ENCODE results near the gene ING3. TPM values are rescaled to one million over a fixed set of nuclear protein-coding genes. Genes with fewer than 3 reads are reported as not detected.

ING3 gene
- total and polyA plus RNA-seq, 9 of the 15 experiments (the other 6 are each of a cell fraction or from before 2014, with no cell fraction given), result 22.8 to 233 (median 50.4) TPM

DNA sequence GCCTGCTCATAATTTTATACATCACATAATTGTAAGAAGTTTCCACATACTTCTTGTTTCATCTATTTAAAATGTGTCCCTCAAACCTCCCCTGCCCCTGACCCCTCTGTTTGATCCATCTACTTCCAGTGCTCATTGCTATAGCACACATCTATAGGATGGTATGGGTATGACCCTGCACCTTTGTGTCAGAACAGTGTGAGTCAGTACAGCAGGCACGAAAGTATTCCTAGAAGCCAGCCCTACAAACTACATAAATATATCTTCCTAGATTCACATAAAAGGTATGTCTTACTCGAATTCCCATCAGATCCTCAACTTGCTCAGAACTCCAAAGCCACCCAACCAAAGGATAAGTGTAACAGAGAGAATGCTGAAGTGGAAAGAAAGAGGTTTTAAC, 25.7 kb upstream of the ING3 start:
- intact Hi-C loops (cut with micrococcal nuclease), result no loop called here
- Histone ChIP-seq H3K27me3 (ENCODE audit: control insufficient read depth in 2 of 2, insufficient read depth in 2 of 2, low read length in 2 of 2) (peaks cover 0 to 2% of the 10 kb centered on the region in 2 experiments; a peak in 3 of 5 replicates), H3K9me3 (replicated peaks; ENCODE audit: control insufficient read depth, insufficient read depth, low read depth, low read length) (no peaks in the 10 kb centered on the region), H3K9ac (ENCODE audit: insufficient read depth in 1 of 2, low read depth in 2 of 2, low read length in 2 of 2) (no peak overlapping the region), H2AFZ (ENCODE audit: low read depth, low read length) (no peak overlapping the region), H3K36me3 (ENCODE audit: control insufficient read depth, insufficient read depth, low read length) (no peaks in the 10 kb centered on the region), H3K4me1 (replicated peaks in 1 of 2; ENCODE audit: control insufficient read depth in 2 of 2, insufficient read depth in 2 of 2, low read length in 2 of 2) (no peaks in the 10 kb centered on the region), H3K4me2 (ENCODE audit: insufficient read depth, low read length) (no peak overlapping the region), H3K4me3 (no peak overlapping the region), H3K27ac (ENCODE audit: extremely low read depth, low read depth, low read length) (no peak overlapping the region), H3K9me1 (ENCODE audit: control insufficient read depth, insufficient read depth, low read length) (no peaks in the 10 kb centered on the region), H4K20me1 (replicated peaks; ENCODE audit: control insufficient read depth, insufficient read depth, low read length) (no peaks in the 10 kb centered on the region), H3K79me2 (ENCODE audit: control insufficient read depth, insufficient read depth, low read length) (no peaks in the 10 kb centered on the region)
- CTCF ChIA-PET (ENCODE audit: low intra/inter-chr PET ratio), result no interaction called here
- in situ Hi-C loops (cut with MboI), result no loop called here
- ATAC-seq (peak; percentile 57), FAIRE-seq (no peak), DNase-seq (ENCODE audit: extremely low read depth in 1 of 4, low spot score in 3 of 4) (no peak)
- POLR2A ChIA-PET, result no interaction called here
- BruUV-seq (replicated peaks), result no TSS peak
- WGBS (ENCODE audit: insufficient coverage, low coverage, missing lambda C conversion rate), result 1% methylated on average over 2 of the region's 2 CpGs
- no peak for TF ChIP-seq TOE1 (IDR thresholded peaks at IDR 0.05; ENCODE audit: borderline replicate concordance)
- TF ChIP-seq TOE1 (CRISPR knock-in tag; IDR thresholded peaks at IDR 0.05; ENCODE audit: borderline replicate concordance, low read depth), result no peak
- no peak for TF ChIP-seq HMGN3 (IDR thresholded peaks at IDR 0.05; ENCODE audit: borderline replicate concordance, extremely low read depth, insufficient read length, low read depth, low read length)
- no peak for TF ChIP-seq FOSL1 (tag; conservative IDR thresholded peaks at IDR 0.05)
- TF ChIP-seq, protein P1, sequence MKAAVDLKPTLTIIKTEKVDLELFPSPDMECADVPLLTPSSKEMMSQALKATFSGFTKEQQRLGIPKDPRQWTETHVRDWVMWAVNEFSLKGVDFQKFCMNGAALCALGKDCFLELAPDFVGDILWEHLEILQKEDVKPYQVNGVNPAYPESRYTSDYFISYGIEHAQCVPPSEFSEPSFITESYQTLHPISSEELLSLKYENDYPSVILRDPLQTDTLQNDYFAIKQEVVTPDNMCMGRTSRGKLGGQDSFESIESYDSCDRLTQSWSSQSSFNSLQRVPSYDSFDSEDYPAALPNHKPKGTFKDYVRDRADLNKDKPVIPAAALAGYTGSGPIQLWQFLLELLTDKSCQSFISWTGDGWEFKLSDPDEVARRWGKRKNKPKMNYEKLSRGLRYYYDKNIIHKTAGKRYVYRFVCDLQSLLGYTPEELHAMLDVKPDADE (conservative IDR thresholded peaks at IDR 0.05; ENCODE audit: control insufficient read depth, low read depth, low read length), result no peak
- TF ChIP-seq, protein P2, sequence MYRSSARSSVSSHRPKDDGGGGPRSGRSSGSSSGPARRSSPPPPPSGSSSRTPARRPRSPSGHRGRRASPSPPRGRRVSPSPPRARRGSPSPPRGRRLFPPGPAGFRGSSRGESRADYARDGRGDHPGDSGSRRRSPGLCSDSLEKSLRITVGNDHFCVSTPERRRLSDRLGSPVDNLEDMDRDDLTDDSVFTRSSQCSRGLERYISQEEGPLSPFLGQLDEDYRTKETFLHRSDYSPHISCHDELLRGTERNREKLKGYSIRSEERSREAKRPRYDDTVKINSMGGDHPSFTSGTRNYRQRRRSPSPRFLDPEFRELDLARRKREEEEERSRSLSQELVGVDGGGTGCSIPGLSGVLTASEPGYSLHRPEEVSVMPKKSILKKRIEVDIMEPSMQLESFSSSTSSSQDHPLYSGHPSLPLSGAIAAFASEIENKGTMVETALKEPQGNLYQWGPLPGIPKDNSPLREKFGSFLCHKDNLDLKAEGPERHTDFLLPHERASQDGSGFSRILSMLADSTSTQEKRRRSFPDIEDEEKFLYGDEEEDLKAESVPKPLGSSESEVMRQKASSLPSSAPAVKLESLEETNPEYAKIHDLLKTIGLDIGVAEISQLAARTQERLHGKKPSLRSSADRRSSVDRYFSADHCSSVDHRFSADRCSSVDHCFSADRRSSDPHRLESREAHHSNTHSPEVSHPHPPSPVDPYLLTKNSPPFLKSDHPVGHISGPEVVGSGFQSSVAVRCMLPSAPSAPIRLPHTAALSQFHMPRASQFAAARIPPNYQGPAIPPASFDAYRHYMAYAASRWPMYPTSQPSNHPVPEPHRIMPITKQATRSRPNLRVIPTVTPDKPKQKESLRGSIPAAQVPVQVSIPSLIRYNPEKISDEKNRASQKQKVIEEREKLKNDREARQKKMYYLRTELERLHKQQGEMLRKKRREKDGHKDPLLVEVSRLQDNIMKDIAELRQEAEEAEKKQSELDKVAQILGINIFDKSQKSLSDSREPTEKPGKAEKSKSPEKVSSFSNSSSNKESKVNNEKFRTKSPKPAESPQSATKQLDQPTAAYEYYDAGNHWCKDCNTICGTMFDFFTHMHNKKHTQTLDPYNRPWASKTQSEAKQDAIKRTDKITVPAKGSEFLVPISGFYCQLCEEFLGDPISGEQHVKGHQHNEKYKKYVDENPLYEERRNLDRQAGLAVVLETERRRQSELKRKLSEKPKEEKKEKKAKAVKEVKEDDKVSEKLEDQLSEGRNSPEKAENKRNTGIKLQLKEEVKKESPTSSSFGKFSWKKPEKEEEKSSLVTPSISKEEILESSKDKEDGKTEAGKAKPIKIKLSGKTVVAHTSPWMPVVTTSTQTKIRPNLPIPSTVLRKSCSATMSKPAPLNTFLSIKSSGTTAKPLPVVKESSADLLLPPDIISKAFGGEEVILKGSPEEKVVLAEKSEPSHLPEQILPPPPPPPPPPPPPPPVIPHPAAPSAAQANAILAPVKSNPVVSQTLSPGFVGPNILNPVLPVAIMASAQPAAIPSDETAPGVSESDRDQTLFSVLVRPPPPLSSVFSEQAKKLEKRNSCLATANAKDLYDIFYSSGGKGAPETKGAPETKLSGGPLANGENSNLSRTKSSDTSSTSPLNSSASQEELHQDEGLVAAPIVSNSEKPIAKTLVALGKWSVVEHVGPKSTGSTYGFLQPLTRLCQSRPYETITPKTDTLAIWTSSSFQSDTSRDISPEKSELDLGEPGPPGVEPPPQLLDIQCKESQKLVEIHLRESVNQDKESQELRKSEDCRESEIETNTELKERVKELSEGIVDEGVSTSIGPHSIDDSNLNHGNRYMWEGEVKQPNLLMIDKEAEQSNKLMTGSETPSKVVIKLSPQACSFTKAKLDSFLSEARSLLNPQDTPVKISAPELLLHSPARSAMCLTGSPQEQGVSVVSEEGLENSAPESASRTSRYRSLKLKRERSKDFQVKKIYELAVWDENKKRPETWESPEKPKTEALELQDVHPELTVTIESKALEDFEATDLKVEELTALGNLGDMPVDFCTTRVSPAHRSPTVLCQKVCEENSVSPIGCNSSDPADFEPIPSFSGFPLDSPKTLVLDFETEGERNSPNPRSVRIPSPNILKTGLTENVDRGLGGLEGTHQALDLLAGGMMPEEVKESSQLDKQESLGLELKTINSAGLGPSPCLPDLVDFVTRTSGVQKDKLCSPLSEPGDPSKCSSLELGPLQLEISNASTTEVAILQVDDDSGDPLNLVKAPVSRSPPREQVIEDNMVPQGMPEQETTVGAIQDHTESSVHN (IDR thresholded peaks at IDR 0.05; ENCODE audit: borderline replicate concordance in 1 of 2, low read depth in 1 of 2), result no peak
